Middle frontal gyrus (tissue), 1 donor: ENCODE results near the gene DHRS7B.

Source experiments
- DNase-seq: peaks from one replicate; pipeline ENCODE4 v3.0.0-alpha.2; 2015; ENCODE audit warnings: low spot score; ENCODE audit errors: extremely low spot score

The DHRS7B gene

DNA sequence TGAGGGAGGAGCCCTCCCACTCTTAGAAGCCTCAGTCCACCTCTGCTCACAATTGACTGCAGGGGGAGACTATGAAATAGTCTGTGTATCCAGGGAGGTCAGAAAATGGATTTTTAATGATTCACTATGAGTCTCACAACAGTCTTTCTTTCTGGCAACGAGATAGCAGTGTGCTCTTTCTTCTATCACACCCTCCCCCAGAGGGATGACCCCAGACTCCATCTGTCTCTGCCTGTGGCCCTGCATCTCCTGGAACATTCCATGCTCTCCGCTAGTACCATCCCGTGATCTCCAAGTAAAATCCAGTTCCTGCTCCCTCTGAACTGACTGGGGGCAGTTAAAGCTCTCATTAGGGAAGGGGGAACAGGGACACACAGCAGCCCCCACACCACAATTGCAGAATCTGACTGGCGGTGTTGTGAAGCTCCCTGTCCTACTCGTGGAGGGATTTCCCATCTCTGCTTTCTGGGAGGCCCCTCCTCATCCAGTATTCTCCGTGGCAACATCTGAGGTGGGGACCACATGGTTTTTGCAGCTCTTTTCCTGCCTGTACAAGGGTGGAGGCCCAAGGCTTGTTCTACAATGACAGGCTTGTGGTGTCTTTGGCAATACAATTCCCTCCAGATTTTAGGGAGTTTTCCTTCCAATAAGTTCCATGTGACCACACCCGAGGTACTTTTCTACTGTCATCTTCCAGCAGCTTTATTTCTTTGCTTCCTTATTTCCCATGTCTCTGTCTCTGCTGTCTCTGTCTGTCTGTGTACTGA lies 107.0 kb downstream of the DHRS7B start:
- no peak for DNase-seq

DNA sequence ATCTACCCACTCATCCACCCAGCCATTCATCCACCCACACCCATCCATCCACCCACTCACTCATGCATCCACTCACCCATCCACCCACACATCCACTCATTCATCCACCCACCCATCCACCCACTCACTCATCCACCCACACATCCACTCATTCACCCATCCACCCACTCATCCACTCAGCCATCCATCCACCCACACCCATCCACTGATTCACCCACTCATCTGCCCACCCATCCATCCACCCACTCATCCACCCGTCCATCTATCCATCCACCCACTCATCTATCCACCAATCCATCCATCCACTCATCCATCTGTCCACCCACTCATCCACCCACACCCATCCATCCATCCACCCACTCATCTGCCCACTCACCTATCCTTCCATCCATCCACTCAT lies 109.2 kb downstream of the DHRS7B start:
- no peak for DNase-seq

DNA sequence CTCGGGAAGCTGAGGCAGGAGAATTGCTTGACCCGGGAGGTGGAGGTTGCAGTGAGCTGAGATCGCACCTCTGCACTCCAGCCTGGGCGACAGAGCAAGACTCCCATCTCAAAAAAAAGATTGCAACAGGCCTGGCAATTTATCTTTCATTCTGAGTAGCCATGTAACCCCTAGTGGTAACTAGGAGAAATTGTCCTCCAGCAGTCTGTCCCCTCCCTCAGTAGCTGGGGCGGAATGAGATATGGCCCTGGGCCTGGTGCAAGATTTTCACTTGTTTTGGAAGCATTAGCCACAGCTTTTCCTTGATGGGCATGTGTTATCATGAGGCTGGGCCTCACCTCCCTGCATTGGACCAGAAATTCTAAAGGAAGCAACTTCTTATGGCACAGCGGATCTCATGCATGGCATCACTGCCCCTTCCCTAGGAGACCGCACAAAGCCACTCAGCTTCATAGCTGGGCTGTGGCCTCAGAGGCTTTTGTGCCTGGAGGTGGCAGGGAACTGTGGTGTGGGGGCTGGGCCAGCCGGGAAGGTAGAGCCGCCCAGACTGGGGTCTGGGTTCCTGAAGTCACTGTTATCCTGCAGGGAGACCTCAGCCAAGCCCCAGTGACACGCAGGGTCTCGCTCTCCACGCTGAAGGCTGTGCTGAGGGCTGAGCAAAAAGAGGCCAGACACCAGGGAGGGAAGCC lies 113.1 kb downstream of the DHRS7B start:
- DNase-seq, result no peak

DNA sequence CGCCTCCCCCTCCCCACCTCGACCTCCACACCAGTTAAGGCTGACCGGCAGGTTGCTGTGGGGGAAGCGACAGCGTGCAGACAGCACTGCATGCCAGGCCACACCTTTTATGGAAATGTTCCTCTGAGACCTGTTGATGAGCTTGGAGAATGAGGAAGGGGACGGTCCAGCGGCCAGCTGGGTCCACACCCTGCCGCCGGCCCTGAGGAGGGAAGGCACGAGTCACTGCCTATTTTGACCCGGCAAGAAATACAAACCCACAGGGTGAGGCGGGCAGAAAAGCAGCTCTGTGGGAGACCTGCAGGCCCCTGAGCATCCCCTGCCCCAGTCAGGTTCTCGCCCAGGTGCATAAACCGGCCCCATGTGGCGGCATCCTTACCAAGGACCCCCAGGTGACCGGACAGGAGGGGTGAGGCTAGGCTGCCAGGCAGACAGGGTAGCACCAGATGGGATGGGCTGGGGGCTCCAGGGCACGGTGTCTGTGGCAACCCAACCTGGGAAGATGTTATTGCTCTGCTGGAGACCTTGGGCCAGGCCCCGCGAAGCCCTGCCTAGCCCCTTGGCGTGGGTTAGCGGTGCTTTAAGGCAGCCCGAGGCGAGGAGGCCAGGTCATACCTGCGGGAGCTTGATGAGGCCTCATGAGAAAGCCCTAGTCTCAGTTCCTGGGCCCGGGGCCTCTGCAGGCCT lies 113.7 kb downstream of the DHRS7B start:
- DNase-seq, result no peak
